HG02763 (cell line): ENCODE measurements around the gene COQ8B.
"Not testable (repeated sequence)": the region's sequence is repeated elsewhere in the genome, so short reads cannot be mapped to it uniquely, and the experiment has no call there.

ENCODE experiments used
- ATAC-seq: cut with Tn5 transposase; IDR thresholded peaks from one replicate; pipeline ENCODE4 v1.9.1; 2021; ENCODE audit warnings: mild to moderate bottlenecking, moderate library complexity; ENCODE audit not compliant: unreplicated experiment

The COQ8B gene

DNA sequence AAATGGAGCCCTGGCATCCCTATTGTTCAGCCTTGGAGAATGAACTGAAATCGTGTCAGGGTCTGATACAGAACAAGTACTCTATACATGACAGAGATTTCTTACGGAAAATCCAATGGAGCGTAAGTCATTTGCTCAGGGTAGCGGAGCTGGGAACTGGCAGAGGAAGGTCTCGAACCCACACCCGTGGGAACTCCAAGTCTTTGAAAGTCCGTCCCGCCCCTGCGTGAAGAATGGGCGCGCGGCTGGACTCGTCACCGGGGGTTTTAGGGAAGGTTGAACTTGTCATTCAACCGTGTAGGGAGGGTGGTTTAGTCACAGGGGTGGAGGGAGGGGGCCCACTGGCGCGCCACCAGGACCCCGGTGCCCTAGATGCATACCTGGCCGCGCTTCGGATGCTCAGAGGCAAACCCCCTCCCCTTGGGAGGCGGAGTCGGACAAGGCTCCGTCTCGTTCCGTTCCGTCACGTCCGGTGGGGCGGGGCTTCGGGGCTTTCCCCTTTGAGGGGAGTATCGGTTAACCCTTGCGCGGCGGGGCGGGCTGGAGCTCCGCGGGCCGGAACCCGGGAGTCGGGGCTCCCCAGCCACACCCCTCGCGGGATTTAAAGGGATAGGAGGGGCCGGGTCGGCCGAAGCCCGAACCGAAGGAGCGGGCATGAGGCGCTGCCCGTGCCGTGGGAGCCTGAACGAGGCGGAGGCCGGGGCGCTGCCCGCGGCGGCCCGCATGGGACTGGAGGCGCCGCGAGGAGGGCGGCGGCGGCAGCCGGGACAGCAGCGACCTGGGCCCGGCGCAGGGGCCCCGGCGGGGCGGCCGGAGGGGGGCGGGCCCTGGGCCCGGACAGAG is at the start of gene COQ8B, which contains the start of gene ITPKC:
Gene COQ8B, minus strand, starts transcription at position 405 of the 843 bp plus-strand sequence. CDS start 2,254 bp downstream, outside the sequence.
Gene ITPKC, plus strand, starts transcription at position 631 of the 843 bp plus-strand sequence. Its CDS starts 24 bp downstream, at position 655.
- peak; percentile 68 for ATAC-seq

- ATAC-seq: not testable (repeated sequence)
Measured at GRCh38 chr19:40766385-40766784, 49.7 kb upstream of the COQ8B start.

GRCh38 chr19:40763963-40764362 is 47.3 kb upstream of the COQ8B start:
- no peak for ATAC-seq

DNA sequence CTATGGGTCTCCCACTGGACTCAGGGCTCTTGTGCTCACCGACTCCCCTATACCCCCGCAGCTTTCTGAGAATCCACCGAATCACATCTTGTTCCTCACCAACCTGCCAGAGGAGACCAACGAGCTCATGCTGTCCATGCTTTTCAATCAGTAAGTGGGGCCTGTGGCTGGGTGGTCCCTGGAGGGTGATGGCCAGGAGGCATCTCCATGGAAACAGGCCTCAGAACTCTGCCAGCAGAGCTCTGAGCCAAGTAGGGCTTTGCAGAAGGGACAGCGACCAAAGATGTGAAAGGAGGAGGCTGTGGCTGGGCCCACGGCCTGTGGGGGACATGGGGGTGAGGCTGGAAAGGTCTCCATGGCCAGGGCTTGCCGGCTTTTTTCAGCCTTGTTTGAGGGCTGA is 46.8 kb upstream of the COQ8B start:
- no peak for ATAC-seq

DNA sequence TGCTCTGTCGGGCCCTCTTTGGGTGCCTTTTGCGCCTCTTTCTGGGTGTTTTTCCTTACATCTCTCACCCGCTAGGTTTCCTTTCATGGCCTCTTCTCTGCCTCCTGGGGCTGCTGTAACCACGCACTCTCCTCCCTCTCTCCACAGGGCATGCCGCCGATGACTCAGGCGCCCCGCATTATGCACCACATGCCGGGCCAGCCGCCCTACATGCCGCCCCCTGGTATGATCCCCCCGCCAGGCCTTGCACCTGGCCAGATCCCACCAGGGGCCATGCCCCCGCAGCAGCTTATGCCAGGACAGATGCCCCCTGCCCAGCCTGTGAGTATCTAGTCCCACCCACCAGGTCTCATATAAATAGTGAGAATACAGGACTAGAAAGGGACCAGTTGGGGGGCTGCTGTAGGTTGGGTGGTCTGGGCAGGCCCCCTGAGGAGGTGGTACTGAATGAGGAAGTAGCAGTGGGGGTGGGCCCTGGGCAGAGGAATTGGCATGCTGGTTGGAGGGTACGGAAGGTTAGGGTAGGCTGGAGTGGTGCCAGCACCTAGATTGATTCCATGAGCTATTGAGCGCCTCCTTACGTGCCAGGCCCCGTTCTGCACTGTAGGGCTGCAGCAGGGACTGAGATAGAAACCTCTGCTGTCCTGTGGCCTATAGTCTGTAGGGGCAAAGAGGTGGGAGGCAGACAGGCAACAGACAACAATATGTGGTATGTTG is 46.2 kb upstream of the COQ8B start:
- ATAC-seq: no peak

- ATAC-seq: no peak
Measured at GRCh38 chr19:40759352-40759751, 42.7 kb upstream of the COQ8B start.

GRCh38 chr19:40758491-40758890 is 41.8 kb upstream of the COQ8B start:
- ATAC-seq: no peak

- ATAC-seq: no peak
Measured at GRCh38 chr19:40756502-40757110, 39.9 kb upstream of the COQ8B start.

DNA sequence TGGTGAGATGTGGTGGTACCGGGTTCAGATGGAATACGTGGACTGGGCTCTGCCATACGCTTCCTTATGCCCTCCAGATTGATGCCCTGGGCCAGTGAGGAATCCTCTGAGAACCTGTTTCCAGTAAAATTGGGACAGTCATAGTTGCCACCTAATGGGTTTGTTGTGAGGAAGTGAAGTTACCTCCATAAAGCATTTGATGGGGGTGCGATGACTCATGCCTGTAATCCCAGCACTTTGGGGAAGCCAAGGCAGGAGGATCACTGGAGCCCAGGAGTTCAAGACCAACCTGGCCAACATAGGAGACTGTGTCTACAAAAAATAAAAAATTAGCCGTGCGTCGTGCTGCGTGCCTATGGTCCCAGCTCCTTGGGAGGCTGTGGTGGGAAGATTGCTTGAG is 39.1 kb upstream of the COQ8B start:
- ATAC-seq: no peak

DNA sequence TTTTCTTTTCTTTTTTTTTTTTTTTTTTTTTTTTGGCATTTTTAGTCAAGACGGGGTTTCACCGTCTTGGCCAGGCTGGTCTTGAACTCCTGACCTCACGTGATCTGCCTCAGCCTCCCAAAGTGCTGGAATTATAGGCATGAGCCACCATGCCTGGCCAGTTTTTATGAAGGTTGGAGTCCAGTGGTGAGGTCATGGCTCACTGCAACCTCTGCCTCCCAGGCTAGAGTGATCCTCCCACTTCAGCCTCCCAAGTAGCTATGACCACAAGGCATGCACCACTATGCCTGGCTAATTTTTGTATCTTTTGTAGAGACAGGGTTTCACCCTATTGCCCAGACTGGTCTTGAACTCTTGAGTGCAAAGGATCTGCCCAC is 38.5 kb upstream of the COQ8B start:
- ATAC-seq: no peak

- ATAC-seq: no peak
Measured at GRCh38 chr19:40754611-40755247, 38.0 kb upstream of the COQ8B start.

DNA sequence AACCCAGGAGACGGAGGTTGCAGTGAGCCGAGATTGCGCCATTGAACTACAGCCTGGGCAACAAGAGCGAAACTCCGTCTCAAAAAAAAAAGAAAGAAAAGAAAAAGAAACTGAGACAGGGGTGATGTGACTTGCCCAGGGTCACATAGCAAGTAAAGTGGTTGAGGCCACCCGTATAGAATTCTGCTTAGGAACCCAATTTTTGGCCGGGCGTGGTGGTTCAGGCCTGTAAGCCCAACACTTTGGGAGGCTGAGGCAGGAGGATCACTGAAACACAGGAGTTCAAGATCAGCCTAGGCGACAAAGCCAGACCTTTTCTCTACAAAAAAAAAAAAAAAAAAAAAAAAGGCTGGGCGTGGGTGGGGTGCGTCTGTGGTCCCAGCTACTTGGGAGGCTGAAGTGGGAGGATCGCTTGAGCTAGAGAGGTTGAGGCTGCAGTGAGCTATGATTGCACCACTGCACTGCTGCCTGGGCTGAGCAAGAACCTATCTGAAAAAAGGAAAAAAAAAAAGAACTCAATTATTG is 35.6 kb upstream of the COQ8B start:
- no peak for ATAC-seq

DNA sequence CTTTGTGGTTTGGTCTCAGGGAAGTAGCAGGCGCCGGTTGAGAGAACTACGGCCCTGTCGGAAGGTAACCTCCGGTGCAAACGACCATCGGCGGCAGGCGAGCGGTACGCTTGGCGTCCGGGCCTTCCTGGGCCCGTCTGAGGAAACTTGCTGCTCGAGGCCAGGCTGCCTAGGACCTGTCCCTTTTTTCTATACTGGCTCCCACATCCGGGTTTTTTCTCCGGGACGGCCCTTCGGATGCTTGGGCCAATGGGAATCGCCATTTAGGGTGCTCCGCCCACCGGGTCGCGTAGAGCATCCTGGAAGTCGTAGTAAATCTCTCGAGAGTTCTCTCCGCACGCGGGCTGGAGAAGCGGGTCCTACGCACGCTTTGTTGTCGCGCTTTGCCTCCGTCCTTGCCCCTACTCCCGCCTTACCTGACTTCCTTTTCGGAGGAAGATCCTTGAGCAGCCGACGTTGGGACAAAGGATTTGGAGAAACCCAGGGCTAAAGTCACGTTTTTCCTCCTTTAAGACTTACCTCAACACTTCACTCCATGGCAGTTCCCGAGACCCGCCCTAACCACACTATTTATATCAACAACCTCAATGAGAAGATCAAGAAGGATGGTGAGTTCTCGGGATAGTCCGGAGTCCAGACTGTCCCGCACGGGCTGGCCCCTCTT is 34.3 kb upstream of the COQ8B start, which contains the start of gene SNRPA:
Gene SNRPA, plus strand, starts transcription at position 330 of the 664 bp plus-strand sequence. Its CDS starts 206 bp downstream, at position 536.
- peak; percentile 54 for ATAC-seq

GRCh38 chr19:40750058-40750873 is 33.6 kb upstream of the COQ8B start, which contains the start of gene ACTMAP:
ACTMAP (minus strand) TSS chr19:40750477; CDS start chr19:40749803, 674 bp downstream.
- ATAC-seq: peak; percentile 91

- ATAC-seq: no peak
Measured at GRCh38 chr19:40747536-40747935, 30.9 kb upstream of the COQ8B start.

- ATAC-seq: no peak
Measured at GRCh38 chr19:40745402-40745780, 28.7 kb upstream of the COQ8B start.

GRCh38 chr19:40744554-40745401 is 28.1 kb upstream of the COQ8B start:
- ATAC-seq: no peak

DNA sequence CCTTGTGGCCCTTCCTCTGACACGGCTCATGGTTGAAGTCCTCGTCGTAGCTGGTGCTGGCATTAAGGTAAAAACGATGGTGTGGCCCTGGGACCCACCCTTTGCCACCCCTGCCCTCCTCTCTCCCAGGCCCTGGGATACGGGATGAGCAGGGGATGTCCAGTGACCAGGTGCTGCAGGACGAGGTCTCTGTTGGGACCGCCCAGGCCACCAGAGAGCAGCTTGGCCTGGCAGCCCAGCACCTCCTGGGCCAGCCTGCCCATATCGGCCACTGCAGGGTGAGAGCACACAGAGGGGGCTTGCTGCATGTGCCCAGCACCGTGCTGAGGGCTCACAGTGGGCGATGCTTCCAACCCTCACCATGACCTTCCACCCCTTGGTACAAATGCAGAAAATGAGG is 27.2 kb upstream of the COQ8B start:
- no peak for ATAC-seq
